Fibroblast of skin of left quadriceps (primary cell): Measurements from ENCODE around the gene DEPP1.

Experiments
- DNase-seq, 2 experiments: peaks; one replicate each; pipeline ENCODE4 v3.0.0-alpha.2; 2013; ENCODE audit warnings: low read depth in 2 of 2

Gene DEPP1

GRCh38 chr10:44966816-44967509 lies 11.6 kb downstream of the DEPP1 start:
- DNase-seq: no peak

DNA sequence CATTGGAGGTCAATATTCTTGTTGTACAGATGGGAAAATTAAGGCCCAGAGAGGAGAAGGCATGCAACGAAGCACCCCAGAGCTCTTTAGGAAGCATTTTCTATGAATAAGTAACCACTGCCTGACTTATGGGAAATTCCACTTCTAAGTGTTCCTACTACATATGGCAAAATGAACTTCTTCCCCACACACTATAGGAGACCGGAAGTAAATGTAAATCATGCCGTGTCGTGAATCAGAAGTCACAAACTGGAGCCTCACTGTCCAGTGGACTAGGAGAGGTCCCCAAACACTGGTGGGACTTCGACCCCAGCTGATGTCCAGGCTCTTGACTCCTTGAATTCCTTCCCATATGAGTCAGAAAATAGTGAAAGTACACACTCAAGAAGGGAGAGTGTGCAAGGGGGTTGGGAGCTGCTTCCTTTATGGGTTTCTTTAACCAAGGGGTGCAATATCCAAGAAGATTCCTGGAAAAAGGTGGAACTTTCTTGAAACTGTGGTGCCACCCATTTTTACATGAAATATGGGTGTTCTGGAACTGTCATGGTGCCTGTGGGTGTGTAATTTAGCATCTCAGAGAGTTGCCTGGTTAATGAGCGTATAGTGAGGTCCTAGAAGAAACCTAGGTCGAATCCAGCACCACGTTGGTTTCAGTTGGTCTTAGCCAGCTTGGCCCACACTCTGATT lies 12.3 kb downstream of the DEPP1 start:
- no peak for DNase-seq

- no peak for DNase-seq
Measured at GRCh38 chr10:44965651-44966097, 12.9 kb downstream of the DEPP1 start.

- no peak for DNase-seq
Measured at GRCh38 chr10:44965104-44965503, 13.5 kb downstream of the DEPP1 start.

DNA sequence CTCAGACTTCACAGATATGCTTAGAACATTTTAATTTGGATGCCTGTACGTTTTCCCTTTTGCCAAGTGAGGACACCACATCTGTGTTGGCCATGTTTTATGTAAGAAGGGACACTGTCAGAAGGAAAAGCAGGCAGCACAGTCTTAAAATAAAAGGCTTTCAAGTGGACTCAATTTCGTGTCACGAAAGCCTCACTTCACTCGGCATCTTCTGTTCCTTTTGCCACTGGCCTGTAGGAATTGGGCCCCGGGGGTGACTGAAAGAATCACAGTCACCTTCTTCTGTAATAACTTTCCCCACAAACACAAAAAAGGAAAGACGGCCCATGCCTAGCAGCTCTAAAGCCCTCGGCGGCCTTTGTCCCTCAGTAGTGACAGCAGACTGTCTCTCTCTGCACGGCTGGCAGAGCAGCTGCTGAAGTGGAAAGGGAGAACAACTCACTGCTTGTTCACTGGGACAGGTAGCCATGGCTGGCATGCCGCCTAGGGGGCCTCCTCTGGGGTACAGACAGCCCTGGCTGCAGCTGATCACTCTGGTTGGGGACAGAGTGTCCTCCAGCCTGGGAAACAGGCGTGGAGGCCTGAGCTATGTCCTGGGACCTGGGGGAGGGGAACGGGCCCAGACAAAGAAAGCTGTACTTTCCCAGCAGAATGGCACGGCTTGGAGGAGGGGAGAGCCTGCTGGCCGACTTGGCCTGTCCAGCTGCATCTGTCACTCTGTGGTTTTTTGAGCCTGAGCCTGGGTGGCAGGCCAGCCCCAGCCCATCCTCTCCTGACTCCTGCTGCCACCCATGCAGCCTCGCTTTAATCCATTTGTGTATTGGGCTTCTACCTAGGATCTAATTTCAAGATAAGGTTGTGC lies 14.6 kb downstream of the DEPP1 start:
- DNase-seq: no peak

DNA sequence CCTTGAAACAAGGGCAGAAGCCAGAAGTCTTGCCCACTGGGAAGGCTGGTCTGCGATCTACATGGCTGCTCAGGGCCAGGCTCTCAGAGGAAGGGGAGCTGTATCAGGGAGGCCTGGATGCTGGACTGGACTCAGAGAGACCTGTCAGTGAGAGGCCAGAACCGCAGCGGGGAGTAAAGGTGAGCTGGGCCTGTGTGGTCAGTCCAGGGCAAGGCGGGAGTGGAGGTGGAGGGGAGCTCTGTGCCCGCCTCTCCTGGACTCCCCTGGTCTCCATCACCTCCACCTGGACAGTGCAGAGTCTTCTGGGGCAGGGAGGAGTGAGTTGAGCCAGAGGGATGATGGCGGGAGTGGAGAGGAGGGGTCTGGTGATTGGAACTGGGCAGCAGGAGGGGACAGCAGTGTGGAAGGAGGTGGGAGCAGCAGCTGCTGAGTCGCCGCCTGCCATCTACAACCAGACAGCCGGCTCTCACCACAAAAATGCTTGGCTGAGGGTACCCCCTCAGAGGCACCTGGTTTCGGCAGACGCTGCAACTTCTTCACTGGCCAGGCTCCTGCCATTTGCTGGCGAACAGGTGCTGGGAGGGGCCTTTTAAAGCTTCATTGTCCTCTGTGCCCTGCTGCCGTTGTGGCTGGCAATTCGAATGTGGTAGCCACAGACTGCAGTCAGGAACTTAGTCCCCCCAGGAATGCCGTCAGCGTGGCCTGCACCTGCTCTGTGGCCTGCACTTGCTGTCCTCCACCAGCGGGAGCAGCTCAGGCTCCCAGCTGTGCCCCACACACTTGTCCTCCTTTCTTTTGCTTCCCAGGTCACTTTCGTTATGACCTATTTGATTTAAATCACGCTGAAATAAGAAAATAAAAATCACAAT lies 15.5 kb downstream of the DEPP1 start:
- DNase-seq: no peak

GRCh38 chr10:44961931-44962750 lies 16.5 kb downstream of the DEPP1 start:
- no peak for DNase-seq

DNA sequence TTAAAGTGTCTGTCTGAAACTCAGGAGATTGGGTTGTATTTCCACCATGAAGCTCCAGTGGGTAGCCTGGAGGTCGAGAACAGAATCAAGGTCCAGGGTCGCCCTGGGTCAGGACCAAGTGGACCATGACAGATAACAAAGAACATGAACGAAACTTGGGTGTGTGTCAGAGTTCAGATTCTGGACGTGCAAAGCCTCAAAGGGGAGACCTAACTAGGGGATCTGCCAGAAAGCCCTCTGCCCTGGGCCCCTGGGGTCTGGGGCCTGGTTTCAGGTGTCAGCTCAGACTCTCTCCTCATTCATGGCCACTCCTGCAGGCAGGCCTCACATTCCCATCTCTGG lies 17.4 kb downstream of the DEPP1 start:
- no peak for DNase-seq

DNA sequence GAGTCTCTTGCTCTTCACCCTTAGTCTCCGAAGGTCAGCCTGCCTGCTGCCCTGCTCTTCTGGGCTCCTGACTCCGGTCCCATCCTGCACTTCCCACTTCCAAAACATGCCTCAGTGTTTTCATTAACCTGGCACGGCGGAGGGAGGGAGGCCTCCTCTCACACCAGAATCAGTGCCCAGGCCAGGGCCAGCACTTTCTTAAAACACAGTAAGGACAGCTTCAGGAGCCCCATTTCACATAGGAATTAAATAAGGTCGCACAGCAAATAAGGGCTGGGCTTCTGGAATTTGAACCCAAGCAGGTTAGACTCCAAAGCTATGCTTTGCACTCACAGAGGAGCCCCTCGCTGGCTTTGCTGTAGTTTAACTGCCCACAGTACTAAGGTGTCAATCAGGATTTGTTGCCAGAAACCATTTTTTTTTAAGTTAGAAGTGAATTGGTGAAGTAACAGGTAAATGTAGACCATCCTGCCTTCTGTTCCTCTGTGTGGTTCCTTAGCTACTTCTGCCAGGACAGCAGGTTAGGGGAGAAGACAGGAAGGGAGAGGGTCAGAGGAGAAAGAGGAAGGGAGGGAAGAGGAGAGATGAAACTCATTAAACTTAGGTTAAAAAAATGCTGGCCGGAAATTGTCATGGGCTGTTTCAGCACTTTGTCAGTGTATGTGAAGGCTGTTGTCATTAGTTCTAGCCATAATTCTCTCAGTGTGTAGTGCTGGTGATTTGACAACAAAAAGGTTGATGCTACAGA lies 18.0 kb downstream of the DEPP1 start:
- no peak for DNase-seq

DNA sequence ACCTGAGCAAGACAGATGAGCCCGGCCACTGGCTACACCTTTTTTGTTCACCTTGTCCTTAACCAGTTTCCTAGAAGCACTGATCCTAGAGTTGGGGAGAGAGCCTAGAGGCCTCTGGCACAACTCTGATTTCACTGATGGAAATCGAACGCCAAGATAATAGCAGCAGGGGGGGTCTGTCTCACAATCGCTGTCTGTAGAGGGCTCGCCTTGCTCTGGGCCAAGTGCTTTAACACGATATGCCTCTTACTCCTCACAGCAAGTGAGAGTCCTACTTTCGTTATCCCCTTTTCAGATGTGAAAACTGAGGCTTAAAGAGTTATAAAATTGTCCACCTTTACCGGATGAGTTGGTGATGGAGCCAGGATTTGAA lies 18.5 kb downstream of the DEPP1 start:
- no peak for DNase-seq

- DNase-seq: peak in 1 of 2 experiments; percentile 42
Measured at GRCh38 chr10:44959247-44960087, 19.1 kb downstream of the DEPP1 start, which contains the start of gene RASSF4. RASSF4 (plus strand) TSS chr10:44959802; CDS start chr10:44970203, 10,401 bp downstream.

- DNase-seq: no peak
Measured at GRCh38 chr10:44958898-44959246, 19.7 kb downstream of the DEPP1 start.

GRCh38 chr10:44958196-44958897 lies 20.3 kb downstream of the DEPP1 start:
- DNase-seq: no peak

DNA sequence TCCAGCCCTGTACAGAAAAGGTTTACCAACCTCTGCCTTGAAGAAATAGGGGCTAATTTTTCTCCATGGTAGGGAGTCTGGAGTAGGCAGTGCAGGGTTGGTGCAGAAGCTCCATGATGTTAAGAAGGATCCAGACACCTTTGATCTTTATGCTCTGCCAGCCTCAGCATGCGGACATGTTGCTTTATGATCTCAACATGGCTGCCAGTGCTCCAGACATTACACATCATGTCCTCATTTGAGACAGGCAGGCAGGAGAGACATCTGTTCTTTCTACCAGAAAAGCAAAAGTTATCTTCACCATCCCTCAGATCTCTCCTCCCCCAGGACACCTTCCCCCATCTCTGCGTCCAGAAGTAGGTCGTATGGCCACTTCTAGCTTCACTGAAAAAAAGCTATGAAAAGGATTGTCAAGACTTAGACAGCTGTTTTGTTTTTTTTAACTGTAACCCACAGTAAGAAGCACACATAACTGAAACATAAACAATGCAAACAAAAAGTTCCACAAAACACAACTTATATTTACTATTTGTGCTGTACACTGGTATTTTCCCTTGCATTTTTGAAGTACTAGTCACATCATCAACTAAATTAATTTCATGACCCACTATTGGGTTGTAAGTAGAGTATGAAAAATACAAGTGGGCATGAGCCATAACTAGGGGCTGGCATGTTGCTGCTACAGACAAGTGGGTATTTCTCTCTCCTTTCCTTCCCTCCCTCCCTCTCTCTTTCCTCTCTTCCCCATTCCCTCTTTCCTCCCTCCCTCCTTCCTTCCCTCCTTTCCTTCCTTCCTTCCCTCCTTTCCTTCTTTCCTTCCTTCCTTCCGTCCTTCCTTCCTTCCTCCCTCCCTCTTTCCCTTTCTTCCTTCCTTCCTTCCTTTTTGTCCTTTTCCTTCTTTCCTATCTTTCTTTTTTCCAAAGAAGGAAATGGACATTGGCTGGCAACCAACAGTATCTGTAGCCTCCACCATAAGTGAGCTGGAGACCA lies 21.6 kb downstream of the DEPP1 start:
- no peak for DNase-seq

DNA sequence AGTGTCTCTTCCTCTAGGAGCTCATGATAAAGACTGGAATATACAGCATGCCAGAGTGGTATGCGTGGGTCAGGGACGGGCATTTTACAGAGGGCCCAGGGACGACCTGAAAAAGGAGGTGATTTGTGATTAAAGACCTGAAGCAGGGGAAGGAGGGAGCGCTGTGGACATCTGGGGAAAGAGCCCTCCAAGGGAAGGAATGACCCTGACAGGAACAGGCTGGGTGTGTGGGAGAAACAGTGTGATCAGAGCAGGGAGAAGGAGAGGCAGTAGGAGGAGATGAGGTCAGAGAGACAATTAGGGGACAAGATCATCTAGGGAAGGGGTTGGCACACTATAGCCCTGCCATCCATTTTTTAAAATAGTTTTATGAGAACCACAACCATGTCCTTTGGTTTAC lies 22.4 kb downstream of the DEPP1 start:
- DNase-seq: no peak

DNA sequence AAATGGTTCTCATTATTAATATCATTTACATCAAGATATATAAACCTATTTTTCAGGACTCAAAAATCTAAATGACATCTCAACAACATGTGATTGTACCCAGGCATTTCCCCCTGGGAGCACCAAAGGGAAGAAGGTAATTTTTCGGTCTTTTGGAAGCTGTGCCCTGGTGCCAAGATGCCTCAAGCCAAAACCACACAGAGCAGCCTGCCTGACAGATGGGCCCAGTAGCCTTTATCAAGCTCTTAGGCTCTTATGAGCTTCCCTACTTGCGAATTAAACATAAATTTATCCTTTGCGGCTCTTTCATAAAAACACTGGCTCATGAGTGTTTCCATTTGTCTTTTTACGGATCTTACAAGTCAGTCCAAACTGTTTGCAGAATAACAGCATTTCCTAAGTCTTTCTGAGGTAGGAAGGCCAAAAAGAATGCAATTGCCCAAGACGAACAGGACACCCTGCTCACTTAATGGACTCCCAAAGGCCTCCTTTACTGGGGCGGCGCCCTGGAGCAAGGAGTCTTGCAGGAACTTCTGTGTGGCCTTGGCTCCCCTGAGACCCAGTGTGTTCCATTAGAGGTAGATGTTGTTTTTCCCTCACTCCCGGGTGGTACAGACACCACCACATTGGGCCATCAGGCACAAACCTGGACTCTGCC lies 23.1 kb downstream of the DEPP1 start:
- DNase-seq: no peak

DNA sequence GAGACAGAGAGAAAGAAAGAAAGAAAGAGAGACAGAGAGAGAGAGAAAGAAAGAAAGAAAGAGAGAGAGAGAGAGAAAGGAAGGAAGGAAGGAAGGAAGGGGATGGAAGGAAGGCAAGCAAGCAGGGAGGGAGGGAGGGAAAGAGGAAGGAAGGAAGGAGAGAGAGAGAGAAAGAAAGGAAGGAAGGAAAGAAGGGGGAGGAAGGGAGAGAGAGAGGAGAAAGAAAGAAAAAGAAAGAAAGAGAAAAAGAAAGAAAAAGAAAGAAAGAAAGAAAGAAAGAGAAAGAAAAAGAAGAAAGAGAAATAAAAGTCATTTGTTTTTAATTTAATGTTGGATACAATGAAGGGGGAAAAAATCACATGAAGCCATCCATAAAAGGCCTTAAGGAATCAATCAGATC lies 23.6 kb downstream of the DEPP1 start:
- no peak for DNase-seq
